PFSK-1 (cell line): ENCODE data around the gene NDOR1.

Experiments
- FOXP2 ChIP-seq: optimal IDR thresholded peaks from 2 replicates; pipeline ENCODE3; 2011; ENCODE audit warnings: borderline replicate concordance, control low read depth, inconsistent platforms; ENCODE audit not compliant: insufficient read depth; ENCODE audit errors: extremely low read length, extremely low read depth
- POLR2AphosphoS5 ChIP-seq: IDR thresholded peaks from 2 replicates; pipeline ENCODE4 v1.6.1; 2012; ENCODE audit warnings: low read depth, mild to moderate bottlenecking, control low read depth, low read length, moderate library complexity
- SIN3A ChIP-seq: IDR thresholded peaks from 2 replicates; pipeline ENCODE4 v1.6.1; 2012; ENCODE audit warnings: mild to moderate bottlenecking, low read length, moderate library complexity, borderline replicate concordance; ENCODE audit not compliant: insufficient read depth
- TAF1 ChIP-seq: IDR thresholded peaks from 2 replicates; pipeline ENCODE4 v1.6.1; 2012; ENCODE audit warnings: low read length, control low read depth, borderline replicate concordance; ENCODE audit not compliant: insufficient read depth
- TF ChIP-seq, protein P1 (sequence below), 2 experiments: IDR thresholded peaks; 2 replicates each; pipeline versions ENCODE4 v1.6.1 to v1.8.0; 2011 to 2012; ENCODE audit warnings: low read depth in 2 of 2, low read length in 2 of 2, control low read depth in 1 of 2, inconsistent platforms in 1 of 2, mild to moderate bottlenecking in 1 of 2, moderate library complexity in 1 of 2; ENCODE audit not compliant: insufficient read depth in 1 of 2

Gene NDOR1

DNA sequence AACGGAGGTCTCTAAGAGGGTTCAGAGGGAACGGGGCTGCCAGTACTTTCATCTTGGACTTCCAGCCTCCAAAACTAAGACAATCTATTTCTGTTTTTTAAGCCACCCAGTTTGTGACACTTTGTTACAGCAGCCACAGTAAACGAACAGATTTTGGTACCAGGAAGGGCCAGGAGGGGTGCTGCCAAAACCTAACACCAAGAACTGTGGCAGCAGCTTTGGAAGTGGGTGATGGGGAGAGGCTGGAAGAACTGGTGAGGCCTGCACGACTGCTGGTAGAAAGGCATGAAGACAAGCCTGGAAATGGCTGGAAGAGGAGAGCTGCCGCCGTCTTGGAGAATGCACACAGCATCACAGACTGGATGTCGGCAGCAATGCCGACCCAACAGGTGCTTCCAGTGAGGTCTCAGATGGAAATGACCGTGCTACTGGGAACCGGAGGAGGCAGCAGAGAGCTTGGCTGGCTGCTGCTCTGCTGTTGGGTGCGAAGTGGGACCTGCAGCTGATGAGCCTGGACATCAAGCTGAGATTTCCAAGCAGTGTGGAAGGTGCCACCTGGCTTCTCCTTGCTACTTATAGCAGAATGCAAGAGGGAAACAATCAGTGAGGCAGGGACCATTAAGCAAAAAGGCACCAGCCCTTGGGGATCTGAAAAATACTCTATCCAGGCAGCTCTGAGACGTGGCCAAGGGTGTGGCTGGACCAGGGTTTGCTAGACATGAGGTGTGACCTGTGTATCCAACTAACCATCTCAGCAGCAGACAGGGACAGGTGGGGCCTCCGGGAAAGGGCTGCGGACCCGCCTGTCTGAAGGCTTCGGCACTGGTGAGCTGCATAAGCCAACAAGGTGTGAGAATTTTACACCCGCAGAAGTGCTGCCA is 29.0 kb upstream of the NDOR1 start:
- TF ChIP-seq SIN3A: no peak
- no peak for TF ChIP-seq TAF1
- TF ChIP-seq POLR2AphosphoS5: no peak
- TF ChIP-seq, protein P1, sequence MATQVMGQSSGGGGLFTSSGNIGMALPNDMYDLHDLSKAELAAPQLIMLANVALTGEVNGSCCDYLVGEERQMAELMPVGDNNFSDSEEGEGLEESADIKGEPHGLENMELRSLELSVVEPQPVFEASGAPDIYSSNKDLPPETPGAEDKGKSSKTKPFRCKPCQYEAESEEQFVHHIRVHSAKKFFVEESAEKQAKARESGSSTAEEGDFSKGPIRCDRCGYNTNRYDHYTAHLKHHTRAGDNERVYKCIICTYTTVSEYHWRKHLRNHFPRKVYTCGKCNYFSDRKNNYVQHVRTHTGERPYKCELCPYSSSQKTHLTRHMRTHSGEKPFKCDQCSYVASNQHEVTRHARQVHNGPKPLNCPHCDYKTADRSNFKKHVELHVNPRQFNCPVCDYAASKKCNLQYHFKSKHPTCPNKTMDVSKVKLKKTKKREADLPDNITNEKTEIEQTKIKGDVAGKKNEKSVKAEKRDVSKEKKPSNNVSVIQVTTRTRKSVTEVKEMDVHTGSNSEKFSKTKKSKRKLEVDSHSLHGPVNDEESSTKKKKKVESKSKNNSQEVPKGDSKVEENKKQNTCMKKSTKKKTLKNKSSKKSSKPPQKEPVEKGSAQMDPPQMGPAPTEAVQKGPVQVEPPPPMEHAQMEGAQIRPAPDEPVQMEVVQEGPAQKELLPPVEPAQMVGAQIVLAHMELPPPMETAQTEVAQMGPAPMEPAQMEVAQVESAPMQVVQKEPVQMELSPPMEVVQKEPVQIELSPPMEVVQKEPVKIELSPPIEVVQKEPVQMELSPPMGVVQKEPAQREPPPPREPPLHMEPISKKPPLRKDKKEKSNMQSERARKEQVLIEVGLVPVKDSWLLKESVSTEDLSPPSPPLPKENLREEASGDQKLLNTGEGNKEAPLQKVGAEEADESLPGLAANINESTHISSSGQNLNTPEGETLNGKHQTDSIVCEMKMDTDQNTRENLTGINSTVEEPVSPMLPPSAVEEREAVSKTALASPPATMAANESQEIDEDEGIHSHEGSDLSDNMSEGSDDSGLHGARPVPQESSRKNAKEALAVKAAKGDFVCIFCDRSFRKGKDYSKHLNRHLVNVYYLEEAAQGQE (IDR thresholded peaks at IDR 0.05; ENCODE audit: insufficient read depth in 1 of 2, low read depth in 2 of 2, low read length in 2 of 2): no peak
- TF ChIP-seq FOXP2: no peak

DNA sequence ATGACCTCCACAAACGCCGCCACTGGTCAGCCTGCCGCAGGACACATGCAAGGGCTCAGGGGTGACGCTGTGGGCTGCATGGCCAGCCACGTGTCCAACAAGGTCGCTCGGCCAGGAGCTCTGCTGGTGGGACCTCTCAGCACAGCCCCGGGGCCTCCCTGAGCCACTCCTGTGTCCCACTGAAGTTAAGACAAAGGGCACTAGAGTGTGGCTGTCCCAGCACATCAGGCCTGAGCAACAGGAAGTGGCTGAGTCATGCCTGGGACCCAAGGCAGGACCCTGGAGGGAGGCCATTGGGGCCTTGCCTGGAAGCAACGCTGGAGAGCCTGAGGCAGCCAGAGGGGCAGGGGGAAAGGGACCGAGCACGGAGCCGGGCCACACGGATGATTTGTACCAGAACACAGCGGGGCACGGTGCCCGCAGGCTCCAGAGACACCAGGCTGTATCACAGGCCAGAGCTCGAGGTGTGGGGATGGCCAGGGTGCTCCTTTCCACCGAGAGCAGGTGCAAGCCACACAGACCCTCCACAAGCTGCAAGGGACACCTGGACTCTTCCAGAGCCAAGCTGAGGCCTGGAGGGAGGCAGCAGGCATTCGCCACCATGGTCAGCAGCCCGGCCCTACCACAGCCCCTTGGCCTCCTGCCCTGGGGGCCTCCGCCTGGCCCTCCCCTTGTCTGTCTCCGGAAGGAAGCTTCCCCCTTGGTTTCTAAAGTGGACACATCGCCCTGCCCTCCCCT is 27.1 kb upstream of the NDOR1 start:
- TF ChIP-seq, protein P1 (IDR thresholded peaks at IDR 0.05; ENCODE audit: insufficient read depth in 1 of 2, low read depth in 2 of 2, low read length in 2 of 2): peak in 1 of 2 experiments; percentile 57; a peak in 1 of 4 replicates
- TF ChIP-seq POLR2AphosphoS5: no peak

DNA sequence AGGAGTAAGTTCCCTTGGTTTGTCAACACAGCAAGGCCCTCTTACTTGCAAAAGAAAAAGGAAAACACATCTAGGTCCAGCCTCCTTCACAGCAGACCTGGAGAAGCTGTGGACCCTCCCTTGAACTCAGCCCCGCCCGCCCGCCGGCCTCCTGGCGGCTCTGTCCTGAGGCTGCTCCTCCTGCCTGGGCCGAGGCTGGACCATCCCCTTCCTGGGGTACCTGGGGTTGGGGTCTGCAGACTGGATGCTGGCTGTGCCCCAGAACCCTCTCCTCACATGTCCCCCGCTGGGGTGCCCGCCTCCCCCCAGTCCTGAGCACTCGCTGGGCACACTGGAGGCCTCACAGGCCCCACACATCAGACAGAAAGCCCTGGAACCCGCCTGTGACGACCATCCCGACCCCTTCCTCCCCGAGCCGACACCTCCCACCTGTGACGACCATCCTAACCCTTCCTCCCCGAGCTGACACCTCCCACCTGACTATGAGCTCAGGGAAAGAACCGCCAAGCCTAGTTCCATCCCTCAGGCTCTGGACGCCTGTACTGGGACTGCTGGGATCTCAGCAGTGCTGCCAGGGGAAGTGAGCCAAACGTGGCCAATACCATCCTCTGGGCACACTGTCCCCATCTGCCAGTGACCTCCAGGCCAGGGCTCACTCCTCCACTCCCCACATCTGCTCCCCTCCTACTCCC is 26.4 kb upstream of the NDOR1 start:
- TF ChIP-seq POLR2AphosphoS5: no peak

- TF ChIP-seq TAF1: no peak
- TF ChIP-seq POLR2AphosphoS5: no peak
- no peak for TF ChIP-seq SIN3A
- TF ChIP-seq, protein P1 (IDR thresholded peaks at IDR 0.05; ENCODE audit: insufficient read depth in 1 of 2, low read depth in 2 of 2, low read length in 2 of 2): no peak
- TF ChIP-seq FOXP2: no peak
These were observed 25.7 kb upstream of the NDOR1 start for GRCh38 chr9:137179761-137180160.

DNA sequence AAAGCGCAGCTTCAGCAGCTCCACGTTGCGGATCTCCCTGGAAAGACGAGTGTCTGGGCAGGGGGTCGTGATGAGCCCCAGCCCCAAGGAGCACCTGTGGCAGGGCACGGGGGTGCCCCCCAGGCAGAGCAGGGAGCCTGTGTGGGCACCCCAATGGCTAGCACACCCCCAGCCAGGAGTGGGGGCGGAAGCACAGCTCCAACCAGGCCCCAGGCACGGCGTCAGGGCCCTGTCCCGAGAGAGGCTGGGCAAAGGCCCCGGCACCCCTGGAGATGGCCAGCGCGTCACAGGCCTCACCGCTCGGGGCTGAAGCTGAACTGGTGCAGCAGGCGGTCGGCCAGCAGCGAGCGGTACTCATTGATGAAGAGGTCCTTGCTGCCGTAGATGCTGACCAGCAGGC is 25.0 kb upstream of the NDOR1 start:
- TF ChIP-seq TAF1 (no peak), FOXP2 (no peak), POLR2AphosphoS5 (no peak), SIN3A (no peak)
- TF ChIP-seq, protein P1 (IDR thresholded peaks at IDR 0.05; ENCODE audit: insufficient read depth in 1 of 2, low read depth in 2 of 2, low read length in 2 of 2): no peak
